DMS 273 (cell line): ENCODE results near the gene CCR5AS.
A peak's percentile ranks its signal among the peaks of the same experiment; 100 is the strongest.
"Not testable (repeated sequence)": the region's sequence is repeated elsewhere in the genome, so short reads cannot be mapped to it uniquely, and the experiment has no call there.

Source experiments
- DNase-seq: peaks from one replicate; lab custom pipeline; 2025; ENCODE audit not compliant: unreplicated experiment; lab: John Stamatoyannopoulos, UW

CCR5AS gene

DNA sequence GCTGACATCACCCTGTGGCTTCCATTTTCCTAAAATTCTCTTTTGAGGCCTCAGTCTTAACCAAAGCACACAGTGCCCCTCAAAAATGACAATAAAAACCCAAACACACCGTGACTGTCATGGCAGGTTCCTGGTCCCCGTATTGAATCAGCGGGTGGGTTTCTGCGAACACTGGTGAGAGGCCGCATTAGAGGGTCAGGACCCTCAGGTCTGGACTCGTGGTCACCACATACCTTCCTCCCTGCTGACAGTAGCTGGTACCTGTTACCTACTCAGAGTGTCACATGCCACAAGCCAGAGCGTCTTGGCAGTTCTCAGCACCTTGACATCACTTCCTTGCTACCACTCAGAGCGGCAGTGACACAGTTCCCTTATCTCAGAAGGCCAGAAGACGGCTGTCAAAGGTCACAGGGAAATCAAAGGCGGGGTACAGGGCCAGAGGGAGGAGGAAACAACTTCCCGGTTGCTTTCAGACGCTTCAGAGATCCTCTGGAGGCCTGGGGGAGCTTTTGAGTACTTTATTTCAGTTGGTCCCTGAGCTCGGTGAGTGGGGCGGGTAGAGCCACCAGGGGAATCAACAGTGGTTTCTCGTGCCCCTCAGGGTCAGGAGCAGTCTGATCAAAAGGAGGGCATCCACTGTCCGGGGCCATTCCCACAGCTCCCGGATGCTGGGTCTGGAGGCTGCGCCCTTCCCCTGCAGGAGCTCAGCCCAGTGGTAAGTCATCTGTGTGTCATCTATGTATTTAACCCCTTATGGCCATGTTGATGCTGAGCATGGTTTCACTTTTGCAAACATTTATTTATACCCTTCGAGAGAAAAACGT lies at the start of gene CCR5AS, which contains the start of gene CCRL2:
Gene CCR5AS, minus strand, starts transcription at position 279 of the 824 bp plus-strand sequence.
Gene CCRL2, plus strand, starts transcription at position 472 of the 824 bp plus-strand sequence. CDS start 821 bp downstream, outside the sequence.
- DNase-seq = no peak

DNA sequence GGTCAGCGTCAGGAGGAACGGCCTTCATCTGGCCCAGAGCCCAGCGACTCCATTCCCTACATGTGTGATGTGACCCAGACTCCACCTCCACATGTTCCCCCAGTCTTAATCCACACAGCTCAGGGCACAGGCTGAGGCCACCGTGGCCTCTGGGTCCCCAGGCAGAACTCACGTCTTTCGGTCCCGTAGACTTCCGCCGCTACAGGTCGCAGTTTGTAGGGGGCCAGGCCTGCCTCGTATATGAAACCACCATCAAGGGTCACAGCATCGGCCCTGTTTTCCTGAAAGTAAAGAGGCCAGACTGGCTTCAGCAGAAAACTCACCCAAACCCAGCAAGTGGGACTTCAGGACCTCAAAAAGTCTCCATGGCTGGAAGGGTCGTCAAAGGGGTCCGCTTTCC lies 49.3 kb upstream of the CCR5AS start:
- no peak for DNase-seq

DNA sequence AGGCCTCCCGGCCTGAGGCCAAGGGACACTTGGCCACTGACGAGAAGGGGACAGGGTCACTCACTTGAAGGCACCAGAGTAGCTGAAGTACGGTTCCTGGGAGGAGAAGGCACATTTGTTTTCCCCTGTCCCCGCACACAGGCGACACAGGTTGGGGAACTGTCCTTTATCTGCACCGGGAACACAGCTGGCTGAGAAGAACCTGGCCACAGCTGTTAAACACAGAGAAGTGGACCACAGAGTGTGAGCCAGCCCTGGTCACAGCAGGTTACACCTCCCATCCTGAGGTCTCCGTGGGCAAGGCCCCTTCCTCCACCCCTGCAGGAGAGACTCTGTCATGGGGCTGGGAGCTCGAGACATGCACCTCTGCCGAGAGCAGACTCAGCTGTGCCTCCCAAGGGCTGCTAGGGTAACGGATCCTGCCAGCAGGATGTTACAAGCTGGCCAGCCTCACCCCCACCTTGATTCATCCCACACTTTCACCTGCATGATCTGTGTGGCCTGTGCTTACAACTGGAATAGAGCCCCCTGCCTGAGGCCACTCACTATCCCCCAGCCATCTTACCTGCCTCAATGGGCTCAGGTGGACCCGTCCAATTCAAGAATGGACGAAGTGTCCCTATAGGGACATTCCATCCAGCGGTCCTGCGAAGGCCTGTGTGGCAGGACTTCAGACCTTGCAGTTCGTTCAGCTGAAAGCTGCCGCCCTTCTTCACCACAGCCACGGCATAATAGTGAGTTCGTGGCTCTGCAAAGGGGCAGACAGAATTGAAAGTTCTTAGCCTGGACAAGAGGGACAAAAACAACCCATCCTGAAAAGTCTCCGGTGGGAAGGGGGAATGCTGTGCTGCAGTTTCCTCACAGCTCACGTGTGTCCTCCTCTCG lies 48.6 kb upstream of the CCR5AS start:
- no peak for DNase-seq

DNA sequence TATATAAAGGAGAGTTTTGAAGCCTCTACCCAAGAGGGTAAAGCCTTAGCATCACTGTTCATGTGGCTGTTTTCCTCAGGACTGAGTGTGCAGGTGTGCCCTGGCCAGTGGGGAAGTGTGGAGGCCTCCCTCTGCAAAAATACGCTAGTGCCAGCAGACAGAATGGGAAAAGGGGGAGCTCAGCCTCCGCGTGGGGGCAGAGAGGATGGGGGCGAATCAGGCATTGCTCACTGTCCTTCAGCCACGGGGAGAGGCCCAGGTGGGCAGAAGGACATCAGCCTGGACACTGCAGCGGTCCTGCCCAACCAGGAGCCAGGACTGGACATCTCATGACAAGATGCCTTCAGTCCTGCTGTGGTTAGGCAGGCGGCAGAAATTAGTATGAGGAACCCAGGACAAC lies 47.7 kb upstream of the CCR5AS start:
- no peak for DNase-seq

DNA sequence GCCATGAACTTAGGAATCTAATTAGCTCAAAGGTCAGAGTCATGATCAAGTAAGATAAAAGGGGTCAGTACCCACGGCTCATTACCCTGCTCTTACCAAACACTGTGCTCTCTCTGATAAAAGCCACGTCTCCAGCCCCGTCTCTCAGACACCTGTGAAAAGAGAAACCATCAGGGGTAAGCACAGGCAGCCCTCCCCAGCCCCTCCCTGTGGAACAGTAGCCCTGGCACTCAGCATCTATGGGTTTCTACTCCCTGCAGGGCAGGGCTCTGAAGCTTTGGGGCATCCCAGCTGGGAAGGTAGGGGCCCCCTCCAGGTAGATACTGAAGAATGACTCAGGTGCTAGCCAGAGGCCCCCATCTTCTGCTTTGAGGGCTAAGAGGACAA lies 47.3 kb upstream of the CCR5AS start:
- no peak for DNase-seq

DNA sequence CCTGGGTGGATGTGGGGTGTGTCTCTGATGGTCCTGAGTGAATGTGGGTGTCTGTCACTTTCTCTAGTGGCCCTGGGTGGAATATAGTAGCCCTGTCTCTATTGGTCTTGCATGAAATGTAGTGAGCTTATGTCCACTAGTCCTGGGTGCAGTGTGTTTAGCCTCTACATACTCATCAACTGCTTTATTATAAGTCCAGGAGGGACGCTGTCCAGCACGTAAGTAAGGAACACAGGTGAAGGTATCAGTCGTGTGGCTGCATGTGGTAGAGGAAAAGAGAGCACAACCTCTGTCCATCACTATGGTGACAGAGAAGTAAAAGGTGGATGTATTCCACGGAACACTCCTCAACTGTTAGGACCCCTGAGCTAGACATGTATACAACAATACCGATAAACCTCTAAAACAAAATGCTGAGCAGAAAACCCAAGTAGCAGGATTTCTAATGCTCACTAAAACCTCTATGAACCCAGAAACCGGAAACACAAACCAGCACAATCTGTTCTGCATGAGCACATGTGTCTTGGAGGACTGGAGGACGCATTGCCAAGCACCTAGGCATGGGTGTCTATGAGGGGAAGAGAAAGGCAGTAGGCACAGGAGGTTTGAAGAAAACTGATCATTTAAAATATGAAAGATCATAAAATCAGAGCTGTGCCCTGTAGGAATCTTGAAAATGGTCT lies 46.8 kb upstream of the CCR5AS start:
- DNase-seq = no peak

DNA sequence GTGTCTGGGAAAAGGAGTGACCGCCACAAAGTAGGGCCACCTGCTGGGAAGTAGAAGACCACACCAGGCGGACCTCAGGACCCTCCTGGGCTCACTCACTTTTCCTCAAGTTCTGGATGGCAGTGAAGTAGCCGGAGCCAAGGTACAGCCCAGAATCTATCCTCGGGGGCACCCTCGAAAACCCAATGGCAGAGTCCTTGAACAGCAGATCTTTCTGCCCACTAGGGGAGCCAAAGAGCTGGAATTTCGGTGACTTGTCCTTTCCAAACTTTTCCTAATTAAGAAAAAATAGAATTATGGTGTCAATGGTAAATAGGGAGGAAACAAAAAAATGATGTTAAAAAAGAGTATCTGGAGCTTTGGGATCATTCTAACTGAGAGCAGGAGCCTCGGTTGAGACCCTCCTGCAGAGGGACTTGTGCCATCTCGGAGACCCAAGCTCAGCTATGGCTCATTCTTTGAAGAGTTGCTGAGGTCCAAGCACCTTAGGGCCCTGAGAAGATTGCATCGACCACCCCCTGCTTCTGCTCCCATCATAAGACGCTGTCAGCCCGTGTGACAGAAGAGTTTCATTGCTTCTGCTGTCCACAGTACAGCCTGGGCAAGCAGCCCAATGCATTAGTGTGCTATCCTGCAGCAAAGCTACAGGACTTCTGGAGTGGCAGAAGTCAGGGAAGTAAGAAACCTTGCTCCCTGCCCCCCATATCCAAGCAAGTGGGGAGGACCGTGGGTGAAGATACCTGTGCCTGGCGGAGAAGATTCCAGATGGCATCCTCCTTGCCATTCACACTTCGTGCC lies 43.1 kb upstream of the CCR5AS start:
- DNase-seq = peak; percentile 43

DNA sequence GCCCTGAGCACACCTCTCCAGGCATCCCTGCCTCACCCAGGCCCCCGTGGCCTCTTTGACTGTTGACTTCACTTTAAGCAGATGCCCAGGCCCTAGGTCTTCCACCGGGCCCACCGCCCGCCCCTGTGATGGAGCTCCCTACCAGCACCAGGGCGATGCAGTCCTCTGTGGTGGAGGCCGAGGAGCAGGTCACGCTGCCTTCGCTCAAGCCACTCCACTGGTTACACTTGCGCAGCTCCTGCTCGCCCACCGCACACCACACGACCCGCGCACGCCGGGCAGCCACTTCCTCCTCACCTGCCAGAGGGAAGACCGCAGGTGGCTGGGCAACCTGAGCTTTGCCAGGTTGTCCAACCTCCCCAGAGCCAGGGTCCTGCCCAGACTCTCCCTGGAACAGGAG lies 41.9 kb upstream of the CCR5AS start:
- DNase-seq = no peak

DNA sequence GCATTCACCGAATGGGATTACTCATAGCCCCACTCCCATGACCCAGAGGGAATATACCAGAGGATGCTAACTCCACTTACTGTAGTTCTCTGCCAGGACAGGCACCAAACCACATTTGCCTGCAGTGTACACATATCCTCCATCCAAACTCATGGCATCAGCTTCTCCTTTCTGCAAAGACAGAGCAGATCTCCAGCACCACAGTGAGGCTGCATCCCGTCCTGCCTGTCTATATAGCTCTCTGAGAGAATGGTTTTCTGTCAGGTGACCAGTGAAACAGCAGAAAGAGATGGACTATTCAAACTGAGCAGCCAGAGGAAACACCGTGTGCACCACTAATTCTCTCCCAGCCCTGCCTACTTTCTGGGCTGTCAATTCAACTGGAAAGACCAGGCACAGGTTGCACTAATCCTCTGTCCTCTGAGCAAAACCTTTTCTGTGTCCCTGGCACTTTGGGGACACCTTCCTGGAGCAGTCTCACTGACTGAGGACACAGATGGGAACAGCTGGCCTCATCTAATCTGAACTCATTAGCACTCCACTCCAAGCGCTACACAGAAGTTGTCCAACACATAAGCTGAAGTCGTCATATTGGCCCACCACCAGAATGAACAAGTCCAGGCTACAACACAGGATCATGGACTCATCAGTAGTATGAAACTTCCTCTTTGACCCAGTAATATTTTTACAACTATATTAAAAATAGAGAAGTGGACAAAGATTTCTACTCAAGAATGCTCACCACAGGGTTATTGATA lies 40.5 kb upstream of the CCR5AS start:
- peak; percentile 44 for DNase-seq

DNA sequence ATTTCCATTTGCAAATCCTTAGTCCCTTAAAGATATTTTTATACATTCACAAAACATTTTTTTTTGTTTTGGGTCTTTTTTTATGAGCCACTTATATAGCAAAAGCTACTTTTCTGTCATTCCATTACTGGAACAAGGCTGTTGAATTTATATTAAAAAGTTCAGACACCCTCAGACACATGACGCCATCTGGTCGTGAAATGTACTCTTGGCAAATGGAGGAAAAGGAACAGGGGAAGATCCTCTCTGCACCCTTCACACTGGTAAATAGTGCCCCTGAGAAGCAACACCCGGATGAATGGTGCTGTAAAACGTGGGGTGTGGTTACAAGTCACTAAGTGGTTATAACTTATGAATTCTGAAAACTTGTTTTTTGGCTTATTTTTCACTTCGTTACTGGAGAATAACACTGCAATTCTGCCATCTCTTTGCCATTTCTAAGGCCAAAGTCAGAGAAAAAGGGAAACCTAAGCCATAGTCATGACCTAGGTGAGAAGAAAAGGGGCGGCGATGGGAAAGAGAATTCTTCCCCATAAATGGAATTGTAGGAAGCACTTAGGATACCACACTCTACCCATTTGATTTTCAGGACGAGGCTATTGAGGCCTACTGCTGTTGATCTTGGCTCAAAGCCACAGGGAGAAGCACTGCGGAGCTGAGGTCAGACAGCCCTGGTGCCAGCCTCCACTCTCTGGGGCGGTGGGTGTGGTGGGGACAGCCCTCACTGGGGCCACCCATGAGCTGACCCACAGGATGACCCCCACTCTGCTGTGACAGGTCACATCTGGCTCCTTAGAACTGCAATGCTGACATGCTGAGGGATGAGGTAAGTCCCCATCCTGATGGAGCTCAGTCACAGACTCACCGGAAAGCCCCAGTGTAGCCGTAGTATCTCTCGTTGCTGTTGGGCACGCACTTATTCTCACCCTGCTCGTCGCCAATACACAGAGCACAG lies 36.0 kb upstream of the CCR5AS start:
- no peak for DNase-seq

DNA sequence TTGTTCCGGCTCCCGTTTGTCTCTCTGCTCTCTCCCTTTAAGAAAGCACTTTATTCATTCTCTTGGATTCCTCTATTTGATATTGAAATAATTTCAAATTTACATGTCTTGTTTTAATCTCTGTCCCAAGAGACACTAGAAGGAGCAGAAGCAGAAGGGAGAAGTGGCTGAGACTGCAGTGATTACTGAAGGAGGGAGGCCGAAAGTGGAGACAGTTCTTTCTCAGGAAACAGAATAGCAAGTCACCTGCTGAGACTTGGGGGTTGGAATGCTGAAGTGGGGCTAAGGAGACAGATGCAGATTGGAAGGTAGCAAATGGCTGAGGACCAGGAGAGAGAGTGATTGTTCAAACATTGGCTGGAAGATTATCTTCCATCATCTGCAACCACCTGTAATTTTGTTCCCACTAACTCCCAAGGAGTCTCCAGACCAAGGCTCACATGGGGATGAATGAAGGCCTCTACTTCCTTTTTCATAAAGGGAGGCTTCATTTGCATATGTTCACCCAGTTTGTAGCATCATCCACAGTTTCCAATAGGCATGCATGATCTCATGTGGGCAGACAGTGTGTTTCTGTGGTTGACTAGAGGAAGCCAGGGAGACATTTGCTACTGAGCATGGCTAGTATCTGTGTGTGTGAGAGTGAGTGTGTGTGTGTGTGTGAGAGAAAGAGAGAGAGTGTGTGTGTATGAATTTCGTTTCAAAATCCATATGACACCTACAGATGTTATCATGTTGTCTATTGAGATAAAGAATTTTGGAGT lies 33.8 kb upstream of the CCR5AS start:
- no peak for DNase-seq

DNA sequence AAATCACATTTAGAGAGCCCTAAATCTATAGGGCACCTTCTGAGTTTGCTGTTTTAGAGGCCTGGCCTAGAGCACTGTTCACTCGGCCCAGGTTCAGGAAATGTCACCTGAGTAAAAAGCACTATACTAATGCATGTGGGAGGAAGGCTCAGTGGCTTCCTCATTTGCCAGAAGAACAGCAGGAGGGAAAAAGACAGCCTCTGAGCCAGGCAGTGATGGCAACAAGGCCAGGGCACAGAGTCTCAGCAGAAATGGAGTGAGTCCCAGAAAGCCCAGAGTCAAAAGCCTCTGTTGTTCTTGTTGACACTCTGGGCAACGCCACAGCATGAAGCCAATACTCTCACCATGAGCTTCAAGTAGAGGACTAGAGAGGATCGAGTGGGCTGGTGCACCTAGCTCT lies 32.0 kb upstream of the CCR5AS start:
- no peak for DNase-seq

DNA sequence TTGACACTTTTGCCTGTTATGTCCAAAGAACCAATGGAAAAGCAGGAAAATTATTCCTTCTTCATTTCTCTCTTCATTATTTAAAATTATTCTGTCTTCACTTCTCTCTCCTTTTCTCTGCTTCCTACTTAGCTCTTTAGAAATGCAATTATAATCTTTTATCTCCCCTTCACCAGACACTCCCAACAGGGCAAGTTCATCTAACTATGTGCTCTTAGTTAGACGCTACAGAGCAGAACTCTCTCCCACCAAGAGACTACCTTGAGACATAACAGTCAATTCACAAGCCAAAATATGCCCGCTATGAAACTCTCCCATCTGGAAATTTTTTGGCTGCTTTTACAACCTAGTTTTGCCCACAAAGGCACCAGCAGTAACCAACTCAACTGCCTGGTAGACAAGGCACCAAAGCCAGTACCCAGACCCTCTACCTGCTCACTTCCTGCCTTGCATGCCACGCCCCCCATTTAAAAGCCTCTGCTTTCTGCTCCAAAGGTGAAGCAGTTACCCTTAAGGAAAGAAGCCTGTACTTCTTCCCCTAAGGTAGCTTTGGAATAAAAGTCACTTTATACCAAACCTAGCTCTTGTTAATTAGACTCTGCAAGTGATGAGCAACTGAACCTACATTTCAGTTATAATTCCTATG lies 28.3 kb upstream of the CCR5AS start:
- DNase-seq = no peak

DNA sequence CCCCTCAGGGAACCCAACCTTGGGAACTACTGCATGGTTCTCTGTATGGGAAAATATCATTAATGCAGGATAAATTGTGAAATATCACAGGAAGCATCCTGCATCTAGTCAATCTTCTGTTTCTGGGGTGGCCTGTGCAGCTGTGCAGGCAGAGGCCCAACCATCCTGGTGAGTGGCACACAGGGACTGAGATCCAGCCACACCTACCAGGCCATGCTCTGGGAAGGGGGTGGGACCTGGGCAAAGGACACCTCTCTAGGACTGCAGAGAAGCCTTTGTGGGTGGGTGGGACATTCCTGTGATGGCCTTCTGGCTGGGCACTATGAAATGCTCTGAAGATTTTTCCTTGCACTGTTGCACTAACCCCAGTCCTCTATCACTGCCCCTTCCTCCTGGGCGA lies 27.0 kb upstream of the CCR5AS start:
- DNase-seq = no peak

DNA sequence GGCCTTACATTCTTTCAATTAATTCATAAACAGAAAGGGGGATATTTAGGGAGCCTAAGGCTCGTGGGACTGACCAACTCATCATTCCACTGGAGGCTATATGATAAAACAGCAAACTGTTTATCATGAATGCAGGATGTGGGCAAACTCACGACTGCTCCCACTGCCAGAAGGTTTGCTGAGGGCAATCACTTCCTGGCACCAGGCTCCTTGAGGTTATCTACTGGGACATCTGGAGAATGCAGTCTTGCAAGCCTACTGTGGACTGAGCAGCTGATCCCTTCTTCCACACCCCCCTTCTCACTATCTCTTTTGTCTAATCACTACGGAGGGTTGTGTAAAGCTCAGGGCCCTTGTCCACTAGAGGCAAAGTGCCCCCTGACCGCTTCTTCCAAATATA lies 26.3 kb upstream of the CCR5AS start:
- not testable (repeated sequence) for DNase-seq

DNA sequence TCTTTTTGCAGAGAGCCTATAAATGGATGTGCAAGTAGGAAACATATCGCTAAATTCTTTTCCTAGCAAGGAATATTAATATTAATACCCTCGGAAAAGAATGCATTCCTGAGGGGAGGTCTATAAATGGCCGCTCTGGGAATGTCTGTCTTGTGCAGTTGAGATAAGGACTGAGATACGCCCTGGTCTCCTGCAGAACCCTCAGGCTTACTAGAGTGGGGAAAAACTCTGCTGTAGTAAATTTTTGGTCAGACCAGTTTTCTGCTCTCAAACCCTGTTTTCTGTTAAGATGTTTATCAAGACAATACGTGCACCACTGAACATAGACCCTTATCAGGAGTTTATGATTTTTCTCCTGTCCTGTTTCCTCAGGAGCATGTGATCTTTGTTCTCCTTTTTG lies 25.0 kb upstream of the CCR5AS start:
- DNase-seq = not testable (repeated sequence)

DNA sequence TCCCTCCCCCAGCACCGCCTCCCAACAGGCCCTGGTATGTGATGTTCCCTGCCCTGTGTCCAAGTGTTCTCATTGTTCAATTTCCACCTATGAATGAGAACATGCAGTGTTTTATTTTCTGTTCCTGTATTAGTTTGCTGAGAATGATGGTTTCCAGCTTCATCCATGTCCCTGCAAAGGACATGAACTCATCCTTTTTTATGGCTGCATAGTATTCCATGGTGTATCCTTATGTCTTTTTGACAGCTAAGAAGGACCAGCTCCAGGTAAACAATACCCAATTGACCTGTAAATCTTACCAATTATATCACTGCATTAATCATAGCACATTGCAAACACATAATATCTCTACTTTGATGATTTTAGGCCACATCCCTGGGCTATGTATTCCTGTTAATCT lies 24.0 kb upstream of the CCR5AS start:
- not testable (repeated sequence) for DNase-seq

DNA sequence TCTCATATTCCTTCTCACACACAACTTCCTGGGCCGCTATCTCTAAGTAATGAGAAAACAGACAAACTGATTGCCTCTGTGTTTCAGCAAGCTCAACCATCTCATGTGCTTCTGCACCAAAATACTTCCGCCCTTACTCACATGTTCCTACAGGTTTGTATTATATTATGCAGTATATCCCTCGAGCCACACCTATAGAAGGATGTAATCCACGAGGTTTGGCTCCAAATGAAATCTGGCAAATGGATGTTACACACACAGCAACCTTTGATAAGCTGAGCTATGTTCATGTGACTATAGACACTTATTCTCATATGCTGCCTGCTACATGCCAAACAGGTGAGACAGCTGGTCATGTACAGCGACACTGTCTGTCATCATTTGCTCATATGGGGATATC lies 22.8 kb upstream of the CCR5AS start:
- no peak for DNase-seq
